ENCODE measurements around the gene ZNF189. TPM values are rescaled to one million over a fixed set of nuclear protein-coding genes. Genes with fewer than 3 reads are reported as not detected.

The ZNF189 gene
- total RNA-seq = 11.4 and 13.7 TPM in 2 replicates

GRCh38 chr9:101398068-101398929 is at the start of gene ZNF189, which contains the start of gene MRPL50:
ZNF189 (plus strand) TSS chr9:101398851; CDS start chr9:101399157, 306 bp downstream.
MRPL50 (minus strand) TSS chr9:101398618; CDS start chr9:101398592, 26 bp downstream.

DNA sequence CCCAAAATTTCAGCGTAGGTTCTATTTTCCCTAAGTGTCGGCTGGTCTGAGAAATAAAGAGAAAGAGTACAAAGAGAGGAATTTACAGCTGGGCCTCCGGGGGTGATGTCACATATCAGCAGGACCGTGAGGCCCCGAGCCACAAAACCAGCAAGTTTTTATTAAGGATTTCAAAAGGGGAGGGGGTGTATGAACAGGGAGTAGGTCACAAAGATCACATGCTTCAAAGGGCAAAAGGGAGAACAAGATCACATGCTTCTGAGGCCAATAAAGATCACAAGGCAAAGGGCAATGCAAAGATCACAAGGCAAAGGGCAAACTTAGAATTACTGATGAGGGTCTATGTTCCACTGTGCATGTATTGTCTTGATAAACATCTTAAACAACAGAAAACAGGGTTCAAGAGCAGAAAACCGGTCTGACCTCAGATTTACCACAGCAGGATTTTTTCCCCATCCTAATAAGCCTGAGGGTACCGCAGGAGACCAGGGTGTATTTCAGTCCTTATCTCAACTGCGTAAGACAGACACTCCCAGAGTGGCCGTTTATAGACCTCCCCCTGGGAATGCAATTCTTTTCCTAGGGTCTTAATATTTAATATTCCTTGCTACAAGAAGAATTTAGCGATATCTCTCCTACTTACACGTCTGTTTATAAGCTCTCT is 13.6 kb upstream of the ZNF189 start, which contains the start of gene BAAT:
Gene BAAT (minus strand): TSS at position 134 of the 664 bp plus-strand sequence. CDS start 13,602 bp downstream, outside the sequence.

GRCh38 chr9:101435601-101436079 is 37.0 kb downstream of the ZNF189 start, which contains the start of gene ALDOB:
ALDOB (minus strand) TSS chr9:101435774; CDS start chr9:101430887, 4,887 bp downstream.

Small RNA genes within 50 kb of the gene (small RNA-seq; reads per million reads assigned to genes)
- gene AL353621.2 (ENCODE audit: low replicate concordance) = not detected

Other genes starting within 250 kb of the ZNF189 start
- 0.14 TPM in 1 of 2 replicates, not detected in the other for gene BAAT, start 13.8 kb upstream of the ZNF189 start, total RNA-seq
- gene MRPL50, start 233 bp upstream of the ZNF189 start, total RNA-seq = 6.3 and 11.2 TPM in 2 replicates
- gene ALDOB, start 36.9 kb downstream of the ZNF189 start, total RNA-seq = not detected in 2 replicates
- gene RNF20, start 135.0 kb downstream of the ZNF189 start, total RNA-seq = 23.5 and 31.1 TPM in 2 replicates
- gene PPP3R2, start 196.1 kb downstream of the ZNF189 start, total RNA-seq = not detected in 2 replicates

Measured in placental pericyte (primary cell).